Activated T-cell treated with anti-CD3 and anti-CD28 coated beads, Interleukin-2, amount 50 U/mL, for 48 hours (primary cell): ENCODE results near the gene SLX9.
"Not testable (repeated sequence)": the region's sequence is repeated elsewhere in the genome, so short reads cannot be mapped to it uniquely, and the experiment has no call there.

Source experiments
- DNase-seq, 2 experiments: peaks; one replicate each; pipeline ENCODE4 v3.0.0-alpha.2; 2020

Gene SLX9

DNA sequence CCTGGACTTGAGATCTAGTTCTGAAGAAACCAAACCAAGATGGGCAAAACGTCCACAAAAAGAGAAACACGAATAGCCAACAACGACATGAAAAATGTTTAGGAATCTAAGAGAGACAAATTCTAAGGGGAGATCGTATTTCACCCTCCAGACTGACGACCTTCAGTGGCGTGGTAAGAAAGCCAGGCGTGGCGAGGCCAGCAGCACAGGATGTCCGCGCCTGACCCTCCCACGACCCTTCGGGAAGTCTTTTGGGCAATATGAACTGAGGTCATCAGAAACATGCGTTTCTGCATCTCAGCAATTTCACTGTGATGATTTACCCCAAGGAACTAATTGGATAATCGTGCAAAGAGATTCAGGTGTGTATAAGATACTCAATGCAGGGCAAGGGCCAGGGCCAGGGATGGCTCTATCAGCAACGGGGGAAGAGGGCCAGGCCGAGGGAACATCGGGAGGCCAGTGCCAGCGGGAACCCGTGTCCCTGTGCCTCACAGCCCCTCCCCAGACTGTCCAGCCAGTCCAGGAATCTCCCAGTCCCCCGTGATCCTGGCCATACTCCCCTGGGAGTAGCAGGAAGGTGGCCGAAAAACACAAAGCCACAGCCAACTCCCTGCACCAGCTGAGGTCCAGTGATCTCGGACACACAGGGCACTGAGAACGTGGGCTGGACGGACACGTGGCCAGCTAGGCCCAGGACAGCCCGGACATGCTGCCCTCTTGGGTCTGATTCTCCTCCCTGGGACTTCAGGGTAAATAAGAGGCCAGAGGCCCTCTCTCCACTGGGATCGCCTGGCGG, 81.0 kb downstream of the SLX9 start:
- DNase-seq, result no peak

DNA sequence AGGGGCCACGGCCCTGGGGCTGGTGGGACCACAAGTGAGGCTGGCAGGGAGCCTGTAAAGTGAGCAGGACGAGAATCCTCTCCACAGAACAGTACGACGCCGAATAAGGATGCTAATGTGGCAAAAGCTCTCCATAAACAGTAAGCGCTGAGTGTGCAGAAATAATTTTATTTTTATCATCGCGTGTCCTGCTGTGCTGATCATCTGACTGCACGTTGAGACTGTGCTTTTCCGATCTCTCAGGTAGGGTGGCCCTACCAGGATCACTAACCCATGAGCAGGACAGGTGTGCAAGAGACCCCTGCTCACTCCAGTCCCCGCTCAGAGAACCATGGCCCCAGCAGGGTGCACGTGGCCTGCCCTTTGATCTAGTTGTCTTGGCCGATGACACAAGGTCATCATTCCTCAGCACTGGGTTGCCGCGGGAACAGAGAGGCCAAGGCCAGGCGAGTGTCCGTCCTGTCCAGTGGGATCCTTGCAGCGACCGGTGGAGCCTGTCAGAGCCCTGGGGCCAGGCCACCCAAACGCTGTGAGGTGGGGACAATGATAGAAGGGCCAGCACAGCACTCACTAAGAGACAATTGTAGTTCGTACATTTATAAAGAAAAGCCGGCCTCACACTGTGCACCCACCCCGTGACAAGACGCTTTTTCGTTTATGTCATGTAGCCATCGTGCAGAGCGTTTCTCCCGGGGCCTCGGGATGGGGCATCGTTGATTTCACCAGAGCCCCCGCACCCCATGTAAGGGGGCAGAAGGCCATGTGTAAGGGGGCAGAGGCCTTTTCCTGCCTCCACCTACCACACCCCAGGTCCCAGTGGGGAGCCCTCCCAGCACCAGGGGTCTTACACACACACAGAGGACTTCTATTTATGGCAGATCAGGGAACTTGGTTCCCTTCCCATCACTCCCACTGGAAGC, 81.9 kb downstream of the SLX9 start:
- DNase-seq, result no peak

- DNase-seq, result no peak
Measured at GRCh38 chr21:45022348-45022675, 82.5 kb downstream of the SLX9 start.

DNA sequence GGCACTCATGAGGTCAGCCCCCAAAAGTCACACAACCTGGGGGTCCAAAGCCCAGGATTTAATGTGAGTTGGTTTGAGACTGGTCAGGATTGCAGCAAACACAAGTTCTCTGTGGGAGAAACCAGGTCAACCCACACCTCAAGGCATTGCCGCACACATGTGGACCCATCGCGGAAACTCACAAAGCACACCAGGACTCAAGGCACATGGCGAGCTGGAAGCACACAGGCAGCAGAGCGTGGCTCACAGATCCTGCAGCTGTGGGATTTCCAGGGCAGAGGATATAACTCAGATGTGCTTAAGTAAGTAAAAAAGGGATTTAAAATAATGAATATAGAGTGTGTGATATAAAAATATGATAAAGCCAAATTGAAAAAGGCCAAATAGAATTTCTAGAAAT, 82.9 kb downstream of the SLX9 start:
- DNase-seq, result no peak

GRCh38 chr21:45024516-45024915, 84.7 kb downstream of the SLX9 start:
- not testable (repeated sequence) for DNase-seq

GRCh38 chr21:45026066-45026745, 86.4 kb downstream of the SLX9 start:
- DNase-seq, result no peak
